GM18505 (cell line): ENCODE data around the gene AMOT.
"Not testable (repeated sequence)": the region's sequence is repeated elsewhere in the genome, so short reads cannot be mapped to it uniquely, and the experiment has no call there.

Source experiments
- ATAC-seq: cut with Tn5 transposase; IDR thresholded peaks from one replicate; pipeline ENCODE4 v1.9.1; 2021; ENCODE audit not compliant: unreplicated experiment
- POLR2A ChIP-seq: IDR thresholded peaks from 4 replicates; pipeline ENCODE4 v1.6.1; 2011; ENCODE audit warnings: borderline replicate concordance; ENCODE audit not compliant: insufficient read depth, insufficient read length; ENCODE audit errors: extremely low read depth

Gene AMOT

GRCh38 chrX:112840382-112841113 is at the start of gene AMOT:
TSS of gene AMOT (minus strand) at chrX:112840831. CDS start at chrX:112823126, 17,705 bp downstream.
- ATAC-seq = peak; percentile 68
- no peak for TF ChIP-seq POLR2A

DNA sequence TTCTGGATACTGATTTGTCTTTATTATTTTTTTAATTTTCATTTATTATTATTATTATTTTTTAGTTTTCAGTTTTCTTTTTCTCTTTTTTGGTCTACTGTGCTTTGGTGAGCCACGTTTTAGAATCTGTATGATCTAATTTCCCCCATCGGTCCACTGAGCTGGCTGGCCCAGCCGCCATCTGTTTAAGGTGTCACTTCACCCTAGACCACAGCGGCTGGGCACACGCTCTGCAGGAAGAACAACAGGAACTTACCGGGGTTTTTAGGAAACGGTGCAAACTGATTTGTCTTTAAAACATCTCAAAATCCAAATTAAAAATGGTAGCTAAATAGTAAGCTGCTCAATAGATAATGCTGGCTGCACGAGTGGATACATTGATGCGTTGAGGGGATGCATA is 48.8 kb upstream of the AMOT start:
- no peak for ATAC-seq
- TF ChIP-seq POLR2A = no peak

- no peak for TF ChIP-seq POLR2A
- no peak for ATAC-seq
Observed at GRCh38 chrX:112888916-112889315, 48.3 kb upstream of the AMOT start.

- no peak for TF ChIP-seq POLR2A
- ATAC-seq = no peak
Observed at GRCh38 chrX:112877771-112878173, 37.1 kb upstream of the AMOT start.

DNA sequence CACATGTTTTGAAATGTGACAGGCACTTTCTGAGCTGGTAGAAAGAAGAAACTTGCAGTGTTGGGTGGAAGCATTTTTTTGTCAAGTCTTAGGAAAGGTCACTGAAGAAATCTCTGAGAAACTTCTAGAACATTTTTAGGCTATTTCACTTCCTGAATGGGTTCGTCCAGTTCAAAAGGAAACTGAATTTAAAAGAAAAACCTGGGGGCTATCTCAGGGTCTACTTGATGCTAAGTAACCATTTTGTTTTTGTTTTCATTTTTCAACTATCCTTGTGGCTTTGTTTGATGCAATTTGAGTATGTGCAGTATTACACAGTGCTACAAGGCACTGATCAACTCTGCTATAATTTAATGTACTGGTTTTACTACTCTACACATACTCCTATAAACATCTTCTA is 34.0 kb upstream of the AMOT start:
- ATAC-seq = no peak
- TF ChIP-seq POLR2A = no peak

DNA sequence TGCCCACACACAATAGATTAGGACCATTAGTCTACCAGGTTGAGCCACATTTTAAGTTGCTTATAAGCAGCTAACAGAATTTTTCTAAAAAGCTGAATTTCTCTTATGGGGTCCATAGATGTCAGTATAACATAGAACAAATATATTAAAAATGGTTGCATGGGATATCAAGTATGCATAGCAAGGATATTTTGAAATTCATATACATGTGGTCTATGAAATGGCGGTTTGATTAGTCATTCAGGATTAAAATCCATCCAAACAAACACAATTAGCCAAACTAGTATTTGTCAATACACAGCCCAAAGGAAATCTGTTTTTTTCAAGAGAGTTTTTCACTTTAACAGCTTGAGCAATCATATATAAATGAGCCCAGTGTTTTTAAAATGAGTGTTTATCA is 33.5 kb upstream of the AMOT start:
- ATAC-seq = no peak
- no peak for TF ChIP-seq POLR2A

- ATAC-seq = no peak
- TF ChIP-seq POLR2A = no peak
Observed at GRCh38 chrX:112868586-112868985, 28.0 kb upstream of the AMOT start.

- ATAC-seq = peak; percentile 87
- no peak for TF ChIP-seq POLR2A
Observed at GRCh38 chrX:112867570-112867969, 26.9 kb upstream of the AMOT start.

DNA sequence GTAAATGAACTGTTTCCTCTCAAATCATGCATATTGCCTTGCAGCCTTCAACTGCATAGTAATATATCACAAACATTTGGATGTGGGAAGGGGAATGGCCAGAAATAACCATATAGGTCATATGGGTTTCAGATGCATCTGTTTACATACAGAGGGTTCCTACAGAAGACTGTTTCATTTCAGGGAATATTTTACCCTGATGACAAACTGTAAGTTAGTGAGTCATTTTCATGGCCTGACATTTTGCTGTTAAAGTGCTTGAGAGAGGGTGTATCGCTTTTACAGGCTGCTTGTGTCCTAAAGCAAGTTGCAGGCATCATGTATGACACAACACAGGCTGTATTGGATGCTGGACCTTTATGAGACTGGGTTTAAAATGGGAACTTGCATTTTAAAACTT is 25.5 kb upstream of the AMOT start:
- no peak for ATAC-seq
- TF ChIP-seq POLR2A = no peak

DNA sequence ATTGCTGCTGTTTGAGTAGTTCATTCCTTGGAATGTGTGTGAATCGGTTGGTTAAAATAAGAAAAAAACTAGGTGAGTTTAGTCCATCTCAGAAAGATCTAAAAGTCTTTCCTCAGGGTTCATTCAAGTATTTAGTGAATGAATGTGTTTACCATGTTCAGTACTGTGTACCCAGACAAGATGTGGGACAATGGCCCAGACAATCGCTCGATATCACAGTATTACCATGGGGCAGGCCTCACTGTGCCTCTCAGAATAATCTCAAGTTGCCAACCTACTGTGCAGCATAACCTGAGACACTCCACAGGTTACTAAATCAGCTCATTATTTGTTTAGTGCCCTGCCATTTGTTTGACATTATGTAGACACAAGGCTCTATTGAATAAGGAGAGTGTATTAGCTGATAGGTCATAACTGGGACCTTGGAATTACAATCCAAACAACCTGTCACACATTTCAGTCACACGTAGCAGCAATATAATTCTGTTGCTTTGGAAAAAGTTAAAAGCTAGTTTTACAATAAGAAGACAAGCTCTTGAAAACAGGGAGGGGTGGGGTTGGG is 24.9 kb upstream of the AMOT start:
- no peak for TF ChIP-seq POLR2A
- ATAC-seq = no peak

DNA sequence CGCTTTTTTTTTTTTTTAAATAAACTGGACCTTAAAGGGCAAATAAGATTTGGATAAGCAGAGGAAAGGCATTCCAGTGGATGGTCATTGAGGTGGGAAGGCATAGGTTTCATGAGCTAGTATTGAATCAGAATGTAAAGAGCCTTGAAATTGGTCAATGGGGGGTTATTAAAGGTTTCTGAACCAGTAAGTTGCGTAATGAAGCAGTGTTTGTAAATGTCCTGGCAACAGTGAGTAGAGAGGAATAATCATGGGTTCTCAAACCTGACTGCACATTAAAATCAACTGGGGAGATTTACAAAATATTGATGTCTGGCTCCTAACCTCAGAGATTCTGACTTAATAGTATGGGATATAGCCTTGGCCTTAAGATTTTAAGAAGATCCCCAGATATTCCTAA is 23.2 kb upstream of the AMOT start:
- no peak for TF ChIP-seq POLR2A
- no peak for ATAC-seq

GRCh38 chrX:112857478-112857878 is 16.8 kb upstream of the AMOT start:
- TF ChIP-seq POLR2A = no peak
- no peak for ATAC-seq

- not testable (repeated sequence) for ATAC-seq
Observed at GRCh38 chrX:112854901-112855300, 14.3 kb upstream of the AMOT start.

GRCh38 chrX:112852851-112853250 is 12.2 kb upstream of the AMOT start:
- no peak for ATAC-seq
- no peak for TF ChIP-seq POLR2A

DNA sequence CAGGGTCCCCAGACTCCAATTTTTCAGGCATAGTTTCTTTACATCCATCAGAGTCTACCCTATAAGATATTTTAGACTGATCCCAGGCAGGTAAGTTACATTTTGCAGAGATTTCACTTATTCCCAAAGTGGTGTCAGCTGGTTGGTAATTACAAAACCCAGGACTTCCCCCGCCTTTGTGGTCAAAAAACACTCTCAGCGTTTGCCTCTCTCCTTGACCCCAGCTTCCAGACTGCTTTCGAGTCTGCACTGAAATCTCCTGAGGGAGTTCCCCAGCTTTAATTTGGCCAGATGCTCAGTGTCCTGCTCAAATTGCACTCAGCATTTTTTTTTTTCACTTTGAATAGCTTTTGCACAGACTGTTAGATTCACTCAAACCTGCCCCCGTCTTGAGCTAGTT is 11.2 kb upstream of the AMOT start:
- ATAC-seq = peak; percentile 49
- TF ChIP-seq POLR2A = no peak

GRCh38 chrX:112851161-112851779 is 10.6 kb upstream of the AMOT start:
- no peak for TF ChIP-seq POLR2A

More at GRCh38 chrX:112851161-112851779, 10.6 kb upstream of the AMOT start:
- peak; percentile 84 for ATAC-seq
